MM.1S (cell line): ENCODE data around the gene MRPL54.

ENCODE experiments used
- EZH2 ChIP-seq: fragments of 300-600 bp; sonication (generic); optimal IDR thresholded peaks from 2 replicates; pipeline ENCODE3; 2017; ENCODE audit warnings: low read depth, mild to moderate bottlenecking, antibody characterized with exemption, low read length, mixed read lengths
- EZH2phosphoT487 ChIP-seq: fragments of 300-600 bp; sonication (generic); IDR thresholded peaks from 2 replicates; pipeline ENCODE4 v1.6.1; 2018; ENCODE audit warnings: antibody characterized with exemption, low read length
- TF ChIP-seq, protein P1 (sequence below): fragments of 300-600 bp; sonication (generic); IDR thresholded peaks from 2 replicates; pipeline ENCODE4 v1.5.1; 2016; ENCODE audit warnings: antibody characterized with exemption, low read length, mixed read lengths

GRCh38 chr19:3813473-3814392, 51.3 kb downstream of the MRPL54 start:
- TF ChIP-seq EZH2 (no peak), EZH2phosphoT487 (no peak)
- TF ChIP-seq, protein P1, sequence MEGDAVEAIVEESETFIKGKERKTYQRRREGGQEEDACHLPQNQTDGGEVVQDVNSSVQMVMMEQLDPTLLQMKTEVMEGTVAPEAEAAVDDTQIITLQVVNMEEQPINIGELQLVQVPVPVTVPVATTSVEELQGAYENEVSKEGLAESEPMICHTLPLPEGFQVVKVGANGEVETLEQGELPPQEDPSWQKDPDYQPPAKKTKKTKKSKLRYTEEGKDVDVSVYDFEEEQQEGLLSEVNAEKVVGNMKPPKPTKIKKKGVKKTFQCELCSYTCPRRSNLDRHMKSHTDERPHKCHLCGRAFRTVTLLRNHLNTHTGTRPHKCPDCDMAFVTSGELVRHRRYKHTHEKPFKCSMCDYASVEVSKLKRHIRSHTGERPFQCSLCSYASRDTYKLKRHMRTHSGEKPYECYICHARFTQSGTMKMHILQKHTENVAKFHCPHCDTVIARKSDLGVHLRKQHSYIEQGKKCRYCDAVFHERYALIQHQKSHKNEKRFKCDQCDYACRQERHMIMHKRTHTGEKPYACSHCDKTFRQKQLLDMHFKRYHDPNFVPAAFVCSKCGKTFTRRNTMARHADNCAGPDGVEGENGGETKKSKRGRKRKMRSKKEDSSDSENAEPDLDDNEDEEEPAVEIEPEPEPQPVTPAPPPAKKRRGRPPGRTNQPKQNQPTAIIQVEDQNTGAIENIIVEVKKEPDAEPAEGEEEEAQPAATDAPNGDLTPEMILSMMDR: no peak
